ENCODE results near the gene PIGS.

- TF ChIP-seq, protein P1, sequence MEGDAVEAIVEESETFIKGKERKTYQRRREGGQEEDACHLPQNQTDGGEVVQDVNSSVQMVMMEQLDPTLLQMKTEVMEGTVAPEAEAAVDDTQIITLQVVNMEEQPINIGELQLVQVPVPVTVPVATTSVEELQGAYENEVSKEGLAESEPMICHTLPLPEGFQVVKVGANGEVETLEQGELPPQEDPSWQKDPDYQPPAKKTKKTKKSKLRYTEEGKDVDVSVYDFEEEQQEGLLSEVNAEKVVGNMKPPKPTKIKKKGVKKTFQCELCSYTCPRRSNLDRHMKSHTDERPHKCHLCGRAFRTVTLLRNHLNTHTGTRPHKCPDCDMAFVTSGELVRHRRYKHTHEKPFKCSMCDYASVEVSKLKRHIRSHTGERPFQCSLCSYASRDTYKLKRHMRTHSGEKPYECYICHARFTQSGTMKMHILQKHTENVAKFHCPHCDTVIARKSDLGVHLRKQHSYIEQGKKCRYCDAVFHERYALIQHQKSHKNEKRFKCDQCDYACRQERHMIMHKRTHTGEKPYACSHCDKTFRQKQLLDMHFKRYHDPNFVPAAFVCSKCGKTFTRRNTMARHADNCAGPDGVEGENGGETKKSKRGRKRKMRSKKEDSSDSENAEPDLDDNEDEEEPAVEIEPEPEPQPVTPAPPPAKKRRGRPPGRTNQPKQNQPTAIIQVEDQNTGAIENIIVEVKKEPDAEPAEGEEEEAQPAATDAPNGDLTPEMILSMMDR (IDR thresholded peaks at IDR 0.05; ENCODE audit: insufficient read depth, low read length): no peak
- no peak for TF ChIP-seq POLR2AphosphoS5 (IDR thresholded peaks at IDR 0.05; ENCODE audit: low read depth)
- no peak for TF ChIP-seq GABPA (IDR thresholded peaks at IDR 0.05; ENCODE audit: low read depth)
These were observed 14.5 kb upstream of the PIGS start for GRCh38 chr17:28585851-28586250.
